Pancreas (tissue), 10 donors: Measurements from ENCODE around the gene CCDC83. TPM values are rescaled to one million over a fixed set of nuclear protein-coding genes. Genes with fewer than 3 reads are reported as not detected.
"Not testable (repeated sequence)": the region's sequence is repeated elsewhere in the genome, so short reads cannot be mapped to it uniquely, and the experiment has no call there.

Source experiments
- ATAC-seq, 4 donors: fragments of 200-7000 bp; cut with Tn5 transposase; one replicate each; pipeline versions ENCODE4 v1.8.0 to v1.9.1; 2020; ENCODE audit warnings: mild to moderate bottlenecking in 4 of 4, moderate library complexity in 4 of 4
- DNase-seq, 6 donors: peaks; one replicate each; pipeline ENCODE4 v3.0.0-alpha.2; 2020
- FAIRE-seq: peaks from 2 replicates; lab custom pipeline; 2012; peaks lifted over from hg19 to GRCh38; lab: Jason Lieb, UNC
- H3K27ac ChIP-seq, 4 donors: fragments of 200-600 bp; sonication (generic); 1 replicate in 3 of 4; 2 replicates in 1 of 4; pipeline versions ENCODE4 v1.5.0 to v1.8.0; 2020
- H3K27me3 ChIP-seq, 4 donors: fragments of 200-600 bp; one replicate each; pipeline ENCODE4 v1.8.0; 2021
- H3K36me3 ChIP-seq, 3 donors: fragments of 200-600 bp; sonication (generic) in 1 of 3; one replicate each; pipeline versions ENCODE4 v1.5.0 to v1.8.0; 2020 to 2021
- H3K4me1 ChIP-seq, 3 donors: fragments of 200-600 bp; one replicate each; pipeline ENCODE4 v1.8.0; 2021
- H3K4me3 ChIP-seq, 4 donors: fragments of 200-600 bp; sonication (generic) in 2 of 4; one replicate each; pipeline versions ENCODE4 v1.5.0 to v1.8.0; 2020 to 2021
- H3K9me3 ChIP-seq, 4 donors: fragments of 200-600 bp; one replicate each; pipeline ENCODE4 v1.8.0; 2021
- CTCF ChIP-seq, 4 donors: fragments of 200-600 bp; sonication (generic) in 3 of 4; IDR thresholded peaks; one replicate each; pipeline versions ENCODE4 v1.5.0 to v1.8.0; 2021; ENCODE audit warnings: antibody characterized with exemption in 4 of 4
- WGBS, 2 donors: extraction: QIAGEN DNeasy Blood & Tissue Kit; methylation state at CpG; one replicate each; pipeline ENCODE4 v1.1.7; 2013; 5-methylcytosine and 5-hydroxymethylcytosine counted together
- intact Hi-C, 3 donors: fragments of 100-400 bp; cut with DNase I; formaldehyde crosslinking; loops; one replicate each; pipeline versions ENCODE4 v1.11.1 to v1.14.2; 2022
- polyA plus RNA-seq, 2 donors: library from polyadenylated mRNA; stranded (reverse); fragments of 200-250 nt; gene quantifications; one replicate each; pipeline ENCODE4 v1.2.3, GENCODE V29; 2013
- total RNA-seq, 6 donors: library from RNA; stranded (reverse); fragmentation: NEBNext Ultra II Directional in 4 of 6; extraction: Animal tissue kit (Norgen Biotek cat#: 25700) in 4 of 6; gene quantifications; one replicate each; pipeline versions ENCODE4 v1.2.1 to v1.2.4, GENCODE V29; 2021 to 2023
- donor health status: healthy with polysubstance abuse.
- donor health status: DM: no; HTN: no; CAD: no; lungs with moderate emphysema.
- donor health status: DM: no; HTN: no; CAD: no.
- donor health status: control.
- donor health status: control.
- donor health status: Bipolar disorder and iron deficiency.
- donor health status: DM: yes; HTN: yes; CAD: no.
- donor health status: DM: no; HTN: no; CAD: no.
- donor health status: DM: no; HTN: no; CAD: no.
- donor health status: DM: yes; HTN: yes; CAD: no.

Gene CCDC83
- total and polyA plus RNA-seq, 8 donors, result not detected

GRCh38 chr11:85857098-85857497, 1.9 kb downstream of the CCDC83 start:
- no peak for FAIRE-seq

GRCh38 chr11:85859541-85859940, 4.4 kb downstream of the CCDC83 start:
- ATAC-seq, FAIRE-seq, H3K36me3 ChIP-seq, H3K27ac ChIP-seq, H3K27me3 ChIP-seq, H3K4me3 ChIP-seq, DNase-seq, H3K9me3 ChIP-seq, H3K4me1 ChIP-seq: not testable (repeated sequence)
- intact Hi-C loops, result loop anchor here in 1 of 3 donors (10.0 kb wide), 1 partner anchor 435 kb away; no protein-coding TSS in a partner anchor

More at GRCh38 chr11:85857098-85857497, 1.9 kb downstream of the CCDC83 start:
- Histone ChIP-seq H3K36me3 (no peaks in the 10 kb centered on the region), H3K27ac (no peak overlapping the region), H3K4me3 (no peak overlapping the region), H3K9me3 (no peaks in the 10 kb centered on the region), H3K27me3 (no peaks in the 10 kb centered on the region), H3K4me1 (peaks cover 0 to 2% (median 0%) of the 10 kb centered on the region in 3 donors)
- DNase-seq, result no peak
- intact Hi-C loops, result loop anchor here in 1 of 3 donors (10.0 kb wide), 1 partner anchor 438 kb away; no protein-coding TSS in a partner anchor
- WGBS, 2 donors, result 86 to 95% methylated on average over 10 of the region's 10 CpGs
- no peak for ATAC-seq
- TF ChIP-seq CTCF (IDR thresholded peaks at IDR 0.05), result no peak

GRCh38 chr11:85863855-85864254, 8.7 kb downstream of the CCDC83 start:
- FAIRE-seq, result no peak
- intact Hi-C loops, result no loop called here

GRCh38 chr11:85866137-85866827, 11.1 kb downstream of the CCDC83 start:
- Histone ChIP-seq H3K4me1 (no peaks in the 10 kb centered on the region), H3K27ac (no peak overlapping the region), H3K36me3 (no peaks in the 10 kb centered on the region), H3K4me3 (no peak overlapping the region), H3K27me3 (no peaks in the 10 kb centered on the region), H3K9me3 (no peaks in the 10 kb centered on the region)
- 76 to 81% methylated on average over 1 of the region's 1 CpG for WGBS, 2 donors
- TF ChIP-seq CTCF (IDR thresholded peaks at IDR 0.05), result no peak
- no peak for ATAC-seq
- no peak for DNase-seq
- intact Hi-C loops, result no loop called here
- no peak for FAIRE-seq

More at GRCh38 chr11:85863855-85864254, 8.7 kb downstream of the CCDC83 start:
- DNase-seq, result no peak
- H3K9me3 ChIP-seq, result no peaks in the 10 kb centered on the region
- no peaks in the 10 kb centered on the region for H3K27me3 ChIP-seq
- H3K36me3 ChIP-seq, result no peaks in the 10 kb centered on the region
- WGBS, 2 donors, result 17 to 23% methylated on average over 1 of the region's 1 CpG
- H3K27ac ChIP-seq, result no peak overlapping the region
- no peak for TF ChIP-seq CTCF (IDR thresholded peaks at IDR 0.05)
- no peak overlapping the region for H3K4me3 ChIP-seq
- ATAC-seq, result no peak
- no peaks in the 10 kb centered on the region for H3K4me1 ChIP-seq

GRCh38 chr11:85867751-85868150, 12.6 kb downstream of the CCDC83 start:
- 50 to 56% methylated on average over 3 of the region's 3 CpGs for WGBS, 2 donors
- no peaks in the 10 kb centered on the region for H3K27me3 ChIP-seq
- FAIRE-seq (no peak), ATAC-seq (no peak), DNase-seq (no peak)
- no peak for TF ChIP-seq CTCF (IDR thresholded peaks at IDR 0.05)
- no peaks in the 10 kb centered on the region for H3K9me3 ChIP-seq
- intact Hi-C loops, result no loop called here
- H3K36me3 ChIP-seq, result no peaks in the 10 kb centered on the region
- H3K4me1 ChIP-seq, result no peaks in the 10 kb centered on the region
- no peak overlapping the region for H3K27ac ChIP-seq
- H3K4me3 ChIP-seq, result no peak overlapping the region
